Ishikawa (cell line): ENCODE measurements around the gene CLN5.

ENCODE experiments used
- CEBPB ChIP-seq: IDR thresholded peaks from 2 replicates; pipeline ENCODE4 v1.6.1; 2012
- CREB1 ChIP-seq: IDR thresholded peaks from 2 replicates; pipeline ENCODE4 v1.6.1; 2012; ENCODE audit warnings: low read depth
- EGR1 ChIP-seq: IDR thresholded peaks from 2 replicates; pipeline ENCODE4 v1.6.1; 2012
- EP300 ChIP-seq: IDR thresholded peaks from 2 replicates; pipeline ENCODE4 v1.6.1; 2012; ENCODE audit warnings: borderline replicate concordance
- FOXM1 ChIP-seq: IDR thresholded peaks from 2 replicates; pipeline ENCODE4 v1.6.1; 2012; ENCODE audit warnings: low read depth, borderline replicate concordance
- NFIC ChIP-seq: IDR thresholded peaks from 2 replicates; pipeline ENCODE4 v1.6.1; 2012
- RAD21 ChIP-seq: IDR thresholded peaks from 2 replicates; pipeline ENCODE4 v1.6.1; 2012; ENCODE audit warnings: low read depth
- TAF1 ChIP-seq: IDR thresholded peaks from 2 replicates; pipeline ENCODE4 v1.6.1; 2012; ENCODE audit warnings: low read depth, mild to moderate bottlenecking
- TCF12 ChIP-seq: IDR thresholded peaks from 2 replicates; pipeline ENCODE4 v1.6.1; 2012; ENCODE audit warnings: low read depth
- TEAD4 ChIP-seq: IDR thresholded peaks from 2 replicates; pipeline ENCODE4 v1.6.1; 2012
- YY1 ChIP-seq: IDR thresholded peaks from 2 replicates; pipeline ENCODE4 v1.6.1; 2012; ENCODE audit warnings: low read depth
- ZBTB7A ChIP-seq: IDR thresholded peaks from 2 replicates; pipeline ENCODE4 v1.6.1; 2012; ENCODE audit warnings: low read depth
- TF ChIP-seq, protein P1 (sequence below): IDR thresholded peaks from 2 replicates; pipeline ENCODE4 v1.6.1; 2012
- TF ChIP-seq, protein P2 (sequence below): IDR thresholded peaks from 2 replicates; pipeline ENCODE4 v1.6.1; 2012
- TF ChIP-seq, protein P3 (sequence below): IDR thresholded peaks from 2 replicates; pipeline ENCODE4 v1.6.1; 2012; ENCODE audit warnings: low read depth, mild to moderate bottlenecking

Gene CLN5

GRCh38 chr13:77013853-77014542 lies 22.1 kb downstream of the CLN5 start:
- no peak for TF ChIP-seq CREB1
- TF ChIP-seq CEBPB: no peak
- no peak for TF ChIP-seq TAF1
- no peak for TF ChIP-seq EP300
- TF ChIP-seq, protein P1, sequence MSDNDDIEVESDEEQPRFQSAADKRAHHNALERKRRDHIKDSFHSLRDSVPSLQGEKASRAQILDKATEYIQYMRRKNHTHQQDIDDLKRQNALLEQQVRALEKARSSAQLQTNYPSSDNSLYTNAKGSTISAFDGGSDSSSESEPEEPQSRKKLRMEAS: no peak

DNA sequence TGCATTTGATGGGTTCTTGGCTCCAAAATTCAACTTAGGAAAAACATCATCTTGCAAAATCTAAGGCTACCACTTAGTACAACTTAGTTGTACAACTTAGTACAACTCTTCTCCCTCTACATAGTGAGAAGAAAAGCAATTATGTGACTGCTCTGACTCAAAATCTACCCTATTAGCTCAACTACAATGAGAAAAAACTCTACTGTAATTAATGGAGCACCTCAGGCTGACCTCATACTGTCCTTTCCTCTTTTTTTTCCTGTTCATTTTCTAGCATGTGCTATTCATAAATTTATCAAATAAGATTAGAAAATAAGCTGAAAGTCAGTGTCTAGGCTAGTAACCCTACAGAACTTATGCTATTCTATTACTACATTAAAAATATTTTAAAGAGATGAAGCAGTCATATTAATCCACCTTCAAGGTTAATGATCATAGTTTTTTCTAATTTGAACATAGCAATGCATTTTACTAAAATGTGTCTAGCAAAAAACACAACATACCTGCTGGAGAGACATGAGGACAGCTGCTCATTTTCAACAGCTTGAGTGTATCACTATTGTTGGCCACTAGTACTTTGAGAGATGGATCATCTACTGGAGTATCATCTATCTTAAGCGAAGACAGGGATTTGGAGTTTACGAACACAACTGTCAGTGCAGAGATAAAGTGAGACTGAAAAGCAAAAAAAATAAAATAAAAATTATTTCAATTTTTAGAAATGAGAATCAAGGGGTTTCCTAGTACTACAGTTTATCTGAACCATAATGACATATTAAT lies 23.2 kb downstream of the CLN5 start:
- TF ChIP-seq ZBTB7A: no peak

- TF ChIP-seq YY1 (no peak), EP300 (no peak), NFIC (no peak), TEAD4 (no peak), CREB1 (no peak), ZBTB7A (no peak), RAD21 (no peak), TCF12 (no peak), EGR1 (no peak), TAF1 (no peak)
- TF ChIP-seq, protein P2, sequence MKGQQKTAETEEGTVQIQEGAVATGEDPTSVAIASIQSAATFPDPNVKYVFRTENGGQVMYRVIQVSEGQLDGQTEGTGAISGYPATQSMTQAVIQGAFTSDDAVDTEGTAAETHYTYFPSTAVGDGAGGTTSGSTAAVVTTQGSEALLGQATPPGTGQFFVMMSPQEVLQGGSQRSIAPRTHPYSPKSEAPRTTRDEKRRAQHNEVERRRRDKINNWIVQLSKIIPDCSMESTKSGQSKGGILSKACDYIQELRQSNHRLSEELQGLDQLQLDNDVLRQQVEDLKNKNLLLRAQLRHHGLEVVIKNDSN: no peak
- TF ChIP-seq, protein P1: no peak
- TF ChIP-seq, protein P3, sequence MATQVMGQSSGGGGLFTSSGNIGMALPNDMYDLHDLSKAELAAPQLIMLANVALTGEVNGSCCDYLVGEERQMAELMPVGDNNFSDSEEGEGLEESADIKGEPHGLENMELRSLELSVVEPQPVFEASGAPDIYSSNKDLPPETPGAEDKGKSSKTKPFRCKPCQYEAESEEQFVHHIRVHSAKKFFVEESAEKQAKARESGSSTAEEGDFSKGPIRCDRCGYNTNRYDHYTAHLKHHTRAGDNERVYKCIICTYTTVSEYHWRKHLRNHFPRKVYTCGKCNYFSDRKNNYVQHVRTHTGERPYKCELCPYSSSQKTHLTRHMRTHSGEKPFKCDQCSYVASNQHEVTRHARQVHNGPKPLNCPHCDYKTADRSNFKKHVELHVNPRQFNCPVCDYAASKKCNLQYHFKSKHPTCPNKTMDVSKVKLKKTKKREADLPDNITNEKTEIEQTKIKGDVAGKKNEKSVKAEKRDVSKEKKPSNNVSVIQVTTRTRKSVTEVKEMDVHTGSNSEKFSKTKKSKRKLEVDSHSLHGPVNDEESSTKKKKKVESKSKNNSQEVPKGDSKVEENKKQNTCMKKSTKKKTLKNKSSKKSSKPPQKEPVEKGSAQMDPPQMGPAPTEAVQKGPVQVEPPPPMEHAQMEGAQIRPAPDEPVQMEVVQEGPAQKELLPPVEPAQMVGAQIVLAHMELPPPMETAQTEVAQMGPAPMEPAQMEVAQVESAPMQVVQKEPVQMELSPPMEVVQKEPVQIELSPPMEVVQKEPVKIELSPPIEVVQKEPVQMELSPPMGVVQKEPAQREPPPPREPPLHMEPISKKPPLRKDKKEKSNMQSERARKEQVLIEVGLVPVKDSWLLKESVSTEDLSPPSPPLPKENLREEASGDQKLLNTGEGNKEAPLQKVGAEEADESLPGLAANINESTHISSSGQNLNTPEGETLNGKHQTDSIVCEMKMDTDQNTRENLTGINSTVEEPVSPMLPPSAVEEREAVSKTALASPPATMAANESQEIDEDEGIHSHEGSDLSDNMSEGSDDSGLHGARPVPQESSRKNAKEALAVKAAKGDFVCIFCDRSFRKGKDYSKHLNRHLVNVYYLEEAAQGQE: no peak
Observed at GRCh38 chr13:77016251-77016812, 24.5 kb downstream of the CLN5 start.

- TF ChIP-seq TAF1 (no peak), RAD21 (no peak), CEBPB (no peak), TCF12 (no peak), FOXM1 (no peak), YY1 (no peak), NFIC (no peak), TEAD4 (no peak), EP300 (no peak), ZBTB7A (no peak), EGR1 (no peak), CREB1 (no peak)
- TF ChIP-seq, protein P2: no peak
- TF ChIP-seq, protein P3: no peak
- TF ChIP-seq, protein P1: no peak
Observed at GRCh38 chr13:77016888-77017623, 25.2 kb downstream of the CLN5 start.

GRCh38 chr13:77019756-77020155 lies 27.9 kb downstream of the CLN5 start:
- no peak for TF ChIP-seq TEAD4
- no peak for TF ChIP-seq NFIC
- TF ChIP-seq FOXM1: no peak
- no peak for TF ChIP-seq ZBTB7A
- TF ChIP-seq CREB1: no peak
- no peak for TF ChIP-seq EGR1
- TF ChIP-seq, protein P1: no peak
- TF ChIP-seq TAF1: no peak
- TF ChIP-seq TCF12: no peak
- no peak for TF ChIP-seq EP300
- TF ChIP-seq RAD21: no peak
- TF ChIP-seq, protein P3: no peak
- TF ChIP-seq YY1: no peak
